Retina (tissue), 1 donor: ENCODE measurements around the gene SHC4.
"Not testable (repeated sequence)": the region's sequence is repeated elsewhere in the genome, so short reads cannot be mapped to it uniquely, and the experiment has no call there.

Experiments used
- DNase-seq: peaks from one replicate; pipeline ENCODE4 v3.0.0-alpha.2; 2016

The SHC4 gene, protein sequence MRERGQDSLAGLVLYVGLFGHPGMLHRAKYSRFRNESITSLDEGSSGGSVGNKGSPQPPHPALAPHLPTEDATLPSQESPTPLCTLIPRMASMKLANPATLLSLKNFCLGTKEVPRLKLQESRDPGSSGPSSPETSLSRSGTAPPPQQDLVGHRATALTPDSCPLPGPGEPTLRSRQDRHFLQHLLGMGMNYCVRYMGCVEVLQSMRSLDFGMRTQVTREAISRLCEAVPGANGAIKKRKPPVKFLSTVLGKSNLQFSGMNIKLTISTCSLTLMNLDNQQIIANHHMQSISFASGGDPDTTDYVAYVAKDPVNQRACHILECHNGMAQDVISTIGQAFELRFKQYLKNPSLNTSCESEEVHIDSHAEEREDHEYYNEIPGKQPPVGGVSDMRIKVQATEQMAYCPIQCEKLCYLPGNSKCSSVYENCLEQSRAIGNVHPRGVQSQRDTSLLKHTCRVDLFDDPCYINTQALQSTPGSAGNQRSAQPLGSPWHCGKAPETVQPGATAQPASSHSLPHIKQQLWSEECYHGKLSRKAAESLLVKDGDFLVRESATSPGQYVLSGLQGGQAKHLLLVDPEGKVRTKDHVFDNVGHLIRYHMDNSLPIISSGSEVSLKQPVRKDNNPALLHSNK

DNA sequence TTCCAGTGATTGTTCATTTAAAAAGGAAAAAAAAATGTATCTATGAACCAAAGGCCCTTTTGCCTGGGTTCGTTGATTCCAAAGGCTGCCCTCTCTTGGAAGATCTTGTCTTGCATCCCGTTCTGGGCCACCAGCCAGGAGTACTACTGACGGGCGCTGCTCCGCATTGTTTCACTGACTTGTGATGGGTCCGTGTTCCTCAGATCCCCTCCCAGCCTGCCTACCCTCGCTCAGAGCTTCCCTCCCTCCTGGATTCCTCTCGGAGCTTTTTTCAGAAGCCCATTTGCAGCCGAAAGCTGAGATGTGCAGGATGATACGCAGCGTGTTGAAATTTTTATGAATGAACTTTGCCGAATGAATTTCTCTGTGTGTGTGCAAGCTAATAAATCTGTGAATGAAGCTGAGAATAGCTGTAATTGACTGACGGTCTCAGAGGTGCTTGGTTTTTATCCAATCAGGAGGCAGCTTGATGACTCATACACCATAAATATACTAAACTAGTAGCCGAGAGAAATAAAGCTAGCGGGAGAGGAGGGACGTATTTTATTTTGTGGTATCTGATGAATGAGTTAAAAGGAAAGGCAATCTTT, at the start of gene SHC4:
Gene SHC4 (minus strand): TSS at position 396 of the 590 bp plus-strand sequence. CDS start 904 bp downstream, outside the sequence.
- DNase-seq: peak; percentile 90

DNA sequence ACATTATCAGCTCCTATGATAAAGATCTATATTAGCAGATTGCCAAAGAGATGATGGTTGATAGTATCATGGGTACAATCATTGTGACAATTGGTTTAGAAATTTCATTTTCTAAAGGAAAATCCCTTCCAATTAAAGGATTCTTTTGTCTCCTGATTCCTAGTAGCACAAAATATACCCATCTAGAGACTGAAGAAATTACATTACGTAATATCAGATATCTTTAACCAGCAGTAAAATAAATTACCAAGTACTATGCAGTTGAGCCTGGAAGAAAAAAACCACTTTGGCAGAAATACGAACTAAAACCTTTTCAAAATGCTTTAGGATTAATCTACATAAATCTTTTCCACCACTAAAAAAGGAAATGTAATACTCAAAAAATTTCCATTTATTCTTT, 35.6 kb upstream of the SHC4 start:
- DNase-seq: no peak

DNA sequence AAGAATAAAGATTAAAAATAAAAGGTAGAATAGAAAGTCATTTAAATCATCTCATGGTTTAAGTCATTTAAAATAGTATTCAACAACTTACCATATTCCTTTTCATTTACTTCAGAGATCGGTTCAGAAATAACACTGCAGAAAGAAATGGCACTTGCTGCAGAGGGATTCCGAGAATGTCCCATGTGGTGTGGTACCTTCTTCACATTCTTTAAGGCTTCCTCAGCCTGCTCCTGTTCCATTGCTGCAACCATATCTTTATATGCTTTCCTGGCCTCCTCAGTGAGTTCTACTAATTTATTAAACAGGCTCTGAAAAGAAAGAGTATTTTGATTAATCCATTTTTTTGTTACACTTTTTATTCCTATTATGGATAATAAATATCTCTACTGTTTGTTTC, 32.6 kb upstream of the SHC4 start:
- no peak for DNase-seq

DNA sequence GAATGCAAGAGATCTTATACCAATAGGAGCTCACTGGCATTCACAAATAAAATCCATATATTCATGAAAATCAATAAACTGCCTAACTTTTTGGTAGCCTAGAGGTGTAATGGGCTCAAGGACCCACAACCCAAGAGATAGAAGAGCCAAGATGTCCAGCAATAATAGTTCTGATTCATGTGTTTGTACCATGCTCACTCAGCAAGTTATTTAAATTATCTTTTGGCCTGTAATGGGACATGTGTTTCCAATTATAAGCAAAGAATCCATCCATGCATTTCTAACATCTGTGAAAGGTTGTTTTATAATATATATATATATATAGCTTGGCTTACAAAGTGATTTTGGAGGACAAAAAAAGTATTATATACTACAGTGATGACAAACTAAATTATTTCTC, 29.7 kb upstream of the SHC4 start:
- no peak for DNase-seq

DNA sequence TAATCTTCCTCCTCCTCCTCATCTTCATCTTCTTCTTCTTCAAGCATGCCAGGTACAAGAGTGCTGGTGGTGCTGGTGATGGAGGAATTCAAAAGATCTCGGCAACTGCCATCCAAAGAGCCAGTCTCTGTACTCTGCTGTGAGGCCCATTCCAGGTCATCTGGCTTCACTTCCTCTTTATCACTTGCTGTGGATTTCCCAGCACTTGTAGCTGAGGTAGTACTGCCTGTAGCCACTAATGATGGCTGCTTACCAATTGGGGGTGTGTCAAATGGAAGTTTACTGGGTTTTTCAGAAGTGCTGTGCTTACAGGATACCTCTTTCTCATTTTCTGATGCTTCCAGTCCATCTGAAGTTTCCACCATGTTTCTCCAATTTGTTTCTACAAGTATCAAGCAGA, 28.8 kb upstream of the SHC4 start:
- no peak for DNase-seq

DNA sequence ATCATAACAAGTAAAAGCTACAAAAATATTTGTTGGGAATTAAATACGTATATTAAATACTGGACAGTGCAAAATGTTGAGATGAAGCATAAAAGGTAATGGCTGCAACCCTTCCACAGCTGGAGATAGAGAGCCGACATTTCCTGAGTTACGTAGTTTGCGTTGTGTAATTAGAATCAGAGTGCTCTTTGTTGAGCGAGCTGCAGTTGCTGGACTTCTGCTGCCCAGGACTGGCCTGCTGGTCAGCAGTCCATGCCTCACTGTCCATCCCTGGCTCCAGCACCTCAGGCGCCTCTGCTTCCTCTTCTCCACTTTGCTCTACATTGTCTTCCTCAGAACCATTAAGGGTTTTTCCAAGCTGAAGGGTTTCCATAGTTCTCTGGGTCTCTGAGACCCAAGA, 28.4 kb upstream of the SHC4 start:
- DNase-seq: no peak

DNA sequence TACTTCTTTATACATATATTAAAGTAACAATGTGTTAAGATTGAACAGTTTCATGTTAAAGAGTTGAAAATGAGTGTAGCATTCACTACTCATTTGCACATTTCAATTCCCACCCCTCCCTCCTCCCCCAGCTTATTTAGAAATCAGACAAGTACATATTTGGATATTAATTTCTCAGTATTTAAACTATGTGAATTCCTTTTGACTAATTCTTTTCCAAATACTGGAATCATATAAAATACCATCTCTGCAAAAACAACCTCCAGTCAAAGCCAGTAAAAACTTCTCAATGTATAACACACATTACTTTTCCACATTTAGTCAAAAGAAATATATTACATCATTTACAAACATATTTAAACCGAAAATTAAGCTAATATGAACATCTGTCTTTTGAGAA, 25.5 kb upstream of the SHC4 start:
- DNase-seq: no peak

DNA sequence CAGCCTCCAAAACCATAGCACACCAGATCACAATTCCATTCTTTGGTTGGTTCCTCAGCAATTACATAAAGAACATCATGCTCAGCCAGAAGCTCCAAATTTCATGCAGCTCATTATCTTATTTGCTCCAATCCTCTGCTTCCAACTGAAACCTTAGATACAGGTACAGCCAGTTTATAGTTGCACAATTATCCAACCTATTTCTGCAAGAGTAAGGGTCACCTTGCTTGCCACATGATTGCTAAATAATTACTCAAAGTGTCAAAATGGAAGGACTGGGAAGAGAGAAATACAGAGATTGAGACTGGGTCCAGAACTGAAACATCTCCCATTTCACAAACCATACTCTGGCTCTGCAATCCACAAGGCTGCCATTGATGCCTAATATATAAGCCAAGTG, 23.4 kb upstream of the SHC4 start:
- DNase-seq: no peak

DNA sequence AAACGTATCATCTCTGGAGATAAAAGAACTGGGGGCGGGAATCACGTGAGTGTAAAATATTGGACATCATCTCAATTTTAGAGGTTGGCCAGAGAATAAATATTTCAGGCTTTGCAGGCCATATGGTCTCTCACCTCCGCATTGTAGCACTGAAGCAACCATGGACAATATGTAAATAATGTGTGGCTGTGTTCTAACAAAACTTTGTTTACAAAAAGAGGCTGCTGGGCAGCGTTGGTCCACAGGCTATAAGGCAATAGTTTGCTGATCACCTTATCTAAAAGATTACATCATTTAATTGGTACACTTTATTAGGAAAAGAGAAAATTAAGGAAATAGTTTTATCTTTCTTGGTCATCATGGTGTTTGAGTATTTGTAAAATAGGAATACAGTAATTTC, 22.5 kb upstream of the SHC4 start:
- no peak for DNase-seq

DNA sequence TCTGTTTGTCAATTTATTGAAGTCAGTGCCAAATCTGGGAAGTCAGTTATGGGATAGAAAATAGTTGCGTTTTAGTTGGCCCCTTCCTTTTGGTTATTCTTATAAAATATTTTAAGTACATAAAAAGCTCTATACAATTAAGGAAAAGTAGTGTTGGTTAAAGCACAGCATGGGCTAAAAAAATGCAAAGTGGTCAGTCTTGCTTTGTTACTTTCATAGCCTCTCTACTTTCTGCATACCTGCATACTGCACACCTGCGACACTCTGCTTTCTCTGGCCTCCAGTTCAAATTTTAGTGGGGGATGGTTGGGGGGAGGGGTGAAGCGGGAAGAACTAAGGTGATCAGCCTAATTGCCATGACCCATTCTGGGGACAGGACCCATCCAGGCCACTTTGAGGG, 21.8 kb upstream of the SHC4 start:
- no peak for DNase-seq

DNA sequence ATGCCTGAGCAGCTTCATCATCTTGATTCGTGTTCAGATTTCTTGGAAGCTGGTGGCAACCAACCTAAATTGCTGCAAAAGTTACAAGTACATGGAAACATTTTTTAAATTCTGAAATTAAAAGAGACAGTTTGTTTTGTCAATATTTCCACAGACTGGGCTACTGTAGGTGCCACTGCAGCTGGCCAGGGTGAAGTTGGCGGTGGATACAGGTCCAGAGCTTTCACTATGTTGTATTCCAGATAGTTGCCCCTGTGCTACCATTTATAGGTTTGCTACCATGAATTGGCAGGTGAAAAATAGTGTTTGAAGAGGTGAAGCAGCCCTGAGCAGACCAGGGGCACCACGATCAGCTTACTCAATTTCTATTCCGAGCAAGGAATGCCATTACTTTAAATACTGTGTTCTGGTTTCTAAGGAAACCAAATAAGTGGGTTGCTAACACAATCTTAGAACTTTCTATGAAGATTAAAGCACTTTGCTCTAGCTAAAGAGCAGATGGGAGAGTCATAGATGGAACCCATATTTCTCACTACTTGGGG, 21.2 kb upstream of the SHC4 start:
- DNase-seq: no peak

DNA sequence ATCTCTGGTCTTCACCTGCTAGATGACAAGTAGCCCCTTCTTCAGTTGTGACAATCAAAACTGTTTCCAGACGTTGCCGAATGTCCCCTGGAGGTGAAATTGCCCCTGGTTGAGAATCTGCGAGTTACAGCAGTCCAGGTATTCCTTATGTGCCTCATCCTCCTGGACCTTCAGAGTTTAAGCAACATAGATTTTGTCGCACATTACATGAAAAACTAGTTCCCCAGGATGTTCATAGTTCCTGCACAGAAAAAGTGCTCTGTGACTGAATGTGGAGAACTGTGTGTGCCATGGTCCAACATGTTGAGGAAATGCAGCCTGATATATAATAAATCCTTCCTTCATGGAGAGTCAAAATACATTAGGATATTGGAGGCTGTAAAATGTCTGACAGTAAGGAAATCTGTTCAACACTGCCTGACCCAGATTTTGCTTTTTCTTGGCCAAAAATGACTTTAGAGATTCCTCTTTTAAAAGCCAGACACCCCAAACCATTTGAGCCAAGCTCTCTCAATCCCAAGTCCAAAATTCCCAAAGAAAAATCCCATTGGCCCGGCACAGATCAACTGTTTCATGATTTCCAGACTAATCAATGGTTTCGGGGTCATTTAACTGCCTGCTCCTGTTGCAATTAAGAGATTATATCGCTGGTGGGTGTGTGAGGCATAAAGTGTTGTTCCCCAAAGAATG, 20.4 kb upstream of the SHC4 start:
- DNase-seq: no peak

DNA sequence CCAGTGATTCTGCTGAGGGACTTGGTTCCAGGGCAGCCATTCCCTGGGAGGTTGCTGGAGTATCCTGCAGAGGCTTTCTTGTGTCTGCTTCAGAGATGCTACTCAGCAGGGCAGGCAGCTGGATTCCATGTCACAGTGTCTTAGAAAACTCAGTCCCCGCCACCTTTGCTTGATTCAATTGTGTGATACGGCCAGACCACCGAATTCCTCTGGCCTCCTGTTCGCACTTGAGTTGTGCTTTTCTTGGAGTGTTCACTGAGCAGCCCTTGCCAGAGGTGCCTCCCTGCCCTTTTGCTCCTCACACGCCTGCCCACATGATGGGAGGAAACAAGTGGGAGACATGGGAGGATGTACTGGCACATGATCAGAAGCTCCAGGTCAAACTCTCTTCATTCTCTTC, 19.6 kb upstream of the SHC4 start:
- no peak for DNase-seq

DNA sequence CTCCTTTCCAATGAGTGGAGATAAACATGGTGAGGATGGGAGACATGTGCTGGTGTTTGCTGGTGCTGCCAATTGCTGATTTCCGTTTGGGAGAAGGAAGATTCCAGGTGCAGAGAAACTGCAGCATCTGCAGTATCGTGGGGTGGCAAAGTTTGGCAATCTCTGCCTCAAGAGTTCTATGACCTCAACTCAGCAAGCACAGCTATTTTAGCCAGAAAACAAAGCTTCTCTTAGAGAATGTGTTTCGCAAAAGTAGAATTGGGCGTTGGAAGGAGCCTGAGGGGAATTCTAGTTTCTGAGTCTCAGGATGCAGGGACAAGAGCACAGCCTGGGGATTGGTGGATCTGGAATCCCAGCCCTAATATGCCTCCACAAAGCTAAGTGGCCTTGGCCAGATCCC, 18.2 kb upstream of the SHC4 start:
- no peak for DNase-seq

DNA sequence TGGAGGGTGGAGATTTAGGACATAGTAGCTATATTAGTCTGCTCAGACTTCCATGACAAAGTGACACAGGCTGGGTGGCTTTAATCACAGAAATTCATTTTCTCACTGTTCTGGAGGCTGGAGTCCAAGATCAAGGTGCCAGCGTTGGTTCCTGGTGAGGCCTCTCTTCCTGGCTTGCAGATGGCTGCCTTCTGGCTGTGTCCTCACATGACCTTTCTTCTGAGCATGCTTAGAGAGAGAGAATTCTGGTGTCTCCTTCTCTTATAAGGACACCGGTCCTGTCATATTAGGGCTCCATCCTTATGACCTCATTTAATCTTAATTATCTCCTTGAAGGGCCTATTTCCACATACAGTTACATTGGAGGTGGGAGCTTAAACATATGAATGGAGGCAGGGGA, 14.9 kb upstream of the SHC4 start:
- no peak for DNase-seq

DNA sequence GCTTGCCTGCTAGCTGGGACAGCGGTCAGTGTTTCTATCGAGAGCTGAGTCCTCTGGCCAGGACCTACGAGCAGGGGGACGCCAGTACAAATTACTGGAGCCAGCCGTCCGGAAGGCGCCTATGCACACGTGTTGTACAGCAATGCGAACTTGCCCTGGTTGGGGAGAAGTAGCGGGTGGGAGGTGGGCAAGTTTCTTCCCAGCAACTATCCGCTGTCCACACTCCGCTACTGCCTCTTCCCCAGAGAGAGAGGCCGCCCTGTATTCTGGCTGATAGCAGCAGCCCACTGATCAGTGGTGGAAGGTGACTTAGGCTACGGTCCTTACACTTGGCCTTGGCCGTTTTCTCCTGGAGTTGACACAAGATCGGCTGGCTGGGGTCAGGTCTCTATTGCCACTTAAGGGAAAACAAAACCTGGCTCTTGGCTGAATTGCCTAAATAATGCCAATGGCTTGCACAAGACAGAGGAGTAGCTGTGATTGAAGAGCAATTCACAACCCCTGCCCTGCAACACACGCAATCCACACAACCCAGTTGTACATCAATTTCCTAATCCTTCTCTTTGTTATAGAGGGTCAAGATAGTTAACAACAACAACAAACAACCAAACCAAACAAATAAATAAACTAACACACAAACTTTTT, 12.8 kb upstream of the SHC4 start:
- DNase-seq: no peak

DNA sequence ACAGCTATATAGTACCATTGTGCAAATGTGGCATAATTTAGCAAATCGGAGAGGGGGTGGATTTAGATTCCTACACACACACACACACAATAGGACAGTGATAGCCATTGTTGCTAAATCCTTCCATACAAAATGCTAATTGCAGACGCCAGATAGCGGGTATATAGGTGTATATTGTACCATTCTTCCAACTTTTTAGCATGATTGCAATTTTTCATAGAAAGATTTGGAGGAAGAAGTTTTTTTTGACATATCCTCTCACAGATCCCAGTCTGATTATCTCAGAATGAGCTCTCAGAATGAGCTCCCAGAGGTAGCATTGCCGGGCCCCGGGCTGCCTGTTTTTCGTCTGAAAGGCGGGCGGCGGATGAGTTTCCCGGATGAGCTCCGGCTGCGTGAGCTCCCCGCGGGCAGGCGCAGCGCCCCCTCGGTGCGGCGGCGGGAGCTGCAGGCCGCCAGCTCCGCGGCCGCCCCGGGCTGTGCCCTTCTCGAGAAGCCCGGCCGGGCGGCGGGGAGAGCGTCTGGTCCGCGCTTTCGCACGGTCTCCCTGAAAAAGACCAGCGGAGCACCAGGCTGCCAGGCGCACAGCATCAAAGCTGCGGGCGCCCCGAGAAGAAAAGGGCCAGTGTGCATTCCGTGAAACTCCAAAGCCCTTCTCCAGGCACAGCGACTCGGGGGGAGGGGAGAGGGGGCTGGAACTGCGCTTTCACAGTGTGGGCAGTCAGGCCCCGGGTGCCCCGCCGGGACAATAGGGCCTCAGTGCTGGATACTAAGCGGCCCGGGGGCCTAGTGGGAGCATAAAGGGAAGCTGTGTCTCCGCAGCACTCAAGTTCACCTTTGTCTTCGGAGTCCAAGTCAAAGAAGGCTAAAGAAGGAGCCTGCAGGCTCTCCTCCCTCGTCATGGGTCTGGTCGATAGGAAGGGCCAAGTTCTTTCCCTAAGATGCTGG, 12.0 kb upstream of the SHC4 start:
- peak; percentile 96 for DNase-seq

DNA sequence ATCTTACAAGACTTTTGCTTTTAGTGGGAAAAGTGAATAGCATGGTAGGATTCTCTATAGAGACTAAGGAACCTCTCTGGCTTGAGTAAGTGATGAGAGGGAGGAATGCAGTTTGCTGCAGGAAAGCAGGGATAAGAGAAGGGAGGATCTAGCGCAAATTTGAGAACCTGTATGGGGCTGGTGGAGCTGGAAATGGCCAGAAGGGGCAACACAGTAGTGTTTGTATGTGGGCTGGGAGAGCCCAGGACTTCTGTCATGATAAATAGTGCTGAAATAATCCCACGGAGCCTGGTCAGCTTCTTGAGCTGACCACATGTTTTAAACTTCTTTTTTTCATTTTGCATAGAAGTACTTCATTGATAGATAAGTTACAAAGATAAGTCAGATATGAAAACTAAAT, 11.2 kb upstream of the SHC4 start:
- peak; percentile 54 for DNase-seq

DNA sequence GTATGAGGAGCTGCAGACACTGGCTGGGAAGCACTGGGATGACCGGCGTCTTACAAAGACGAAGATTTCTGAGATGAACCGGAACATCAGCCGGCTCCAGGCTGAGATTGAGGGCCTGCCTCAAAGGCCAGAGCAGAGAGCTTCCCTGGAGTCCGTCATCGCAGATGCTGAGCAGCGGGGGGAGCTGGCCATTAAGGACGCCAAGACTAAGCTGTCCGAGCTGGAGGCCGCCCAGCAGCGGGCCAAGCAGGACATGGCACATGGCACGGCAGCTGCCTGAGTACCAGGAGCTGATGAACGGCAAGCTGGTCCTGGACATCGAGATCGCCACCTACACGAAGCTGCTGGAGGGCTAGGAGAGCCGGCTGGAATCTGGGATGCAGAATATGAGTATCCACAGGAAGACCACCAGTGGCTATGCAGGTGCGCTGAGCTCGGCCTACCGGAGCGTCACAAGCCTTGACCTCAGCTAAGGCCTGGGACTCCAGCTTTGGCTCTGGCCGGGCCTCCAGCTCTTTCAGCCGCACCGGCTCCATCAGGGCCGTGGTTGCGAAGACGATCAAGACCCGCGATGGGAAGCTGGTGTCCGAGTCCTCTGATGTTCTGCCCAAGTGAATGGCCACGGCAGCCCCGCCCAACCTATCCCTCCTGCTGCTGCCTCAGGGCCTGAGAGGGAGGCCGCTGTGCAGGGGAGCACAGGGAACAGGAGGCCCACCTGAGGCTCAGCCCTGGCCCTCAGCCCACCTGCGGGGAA, 9.2 kb upstream of the SHC4 start:
- no peak for DNase-seq

DNA sequence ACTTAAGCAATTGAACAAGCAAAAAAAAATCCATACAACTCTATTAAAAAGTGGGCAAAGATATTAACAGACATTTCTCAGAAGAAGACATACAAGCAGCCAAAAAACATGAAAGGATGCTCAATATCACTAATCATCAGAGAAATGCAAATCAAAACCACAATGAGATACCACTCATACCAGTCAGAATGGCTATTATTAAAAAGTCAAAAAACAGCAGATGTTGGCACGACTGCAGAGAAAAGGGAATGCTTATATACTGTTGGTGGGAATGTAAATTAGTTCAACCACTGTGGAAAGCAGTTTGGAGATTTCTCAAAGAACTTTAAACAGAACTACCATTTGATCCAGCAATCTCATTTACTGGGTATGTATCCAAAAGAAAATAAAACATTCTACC, 7.2 kb upstream of the SHC4 start:
- DNase-seq: not testable (repeated sequence)

DNA sequence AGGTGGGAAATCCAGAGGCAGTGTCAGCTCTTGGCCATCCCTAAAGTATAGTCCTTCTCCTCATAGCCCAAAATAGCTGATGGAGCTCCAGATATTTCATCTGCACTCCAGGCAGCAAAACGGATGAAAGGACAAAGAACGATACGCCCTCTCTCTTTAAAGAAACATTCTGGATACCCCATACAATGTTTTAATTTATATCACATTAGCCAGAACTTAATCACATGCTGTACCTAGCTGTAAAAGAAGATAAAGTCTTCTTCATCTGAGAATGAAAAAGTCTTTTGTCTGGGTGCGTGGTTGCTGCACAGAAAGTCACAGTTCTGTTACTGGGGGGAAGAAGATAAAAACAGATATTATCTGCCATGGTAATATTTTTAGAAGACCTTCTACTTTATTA, 4.3 kb upstream of the SHC4 start:
- no peak for DNase-seq
